ENCODE results near the gene RGS10. TPM values are rescaled to one million over a fixed set of nuclear protein-coding genes. Genes with fewer than 3 reads are reported as not detected.

RGS10 gene
- total and polyA plus RNA-seq, 12 donors = 9.5 to 28.1 (median 15.7) TPM

GRCh38 chr10:119488675-119489074, 53.8 kb downstream of the RGS10 start:
- Histone ChIP-seq H3K4me1 (replicated peaks in 1 of 2) (no peaks in the 10 kb centered on the region), H3K27ac (no peak overlapping the region), H3K36me3 (replicated peaks in 1 of 2) (no peaks in the 10 kb centered on the region), H3K9me3 (replicated peaks in 1 of 3) (no peaks in the 10 kb centered on the region), H3K27me3 (no peaks in the 10 kb centered on the region), H3K4me3 (no peak overlapping the region)
- 72 to 81% (median 76%) methylated on average over 7 of the region's 7 CpGs for WGBS, 4 donors
- intact Hi-C loops (cut with DNase I) = no loop called here
- TF ChIP-seq POLR2A (IDR thresholded peaks at IDR 0.05) (no peak), CTCF (IDR thresholded peaks at IDR 0.05) (no peak)
- no peak for DNase-seq

DNA sequence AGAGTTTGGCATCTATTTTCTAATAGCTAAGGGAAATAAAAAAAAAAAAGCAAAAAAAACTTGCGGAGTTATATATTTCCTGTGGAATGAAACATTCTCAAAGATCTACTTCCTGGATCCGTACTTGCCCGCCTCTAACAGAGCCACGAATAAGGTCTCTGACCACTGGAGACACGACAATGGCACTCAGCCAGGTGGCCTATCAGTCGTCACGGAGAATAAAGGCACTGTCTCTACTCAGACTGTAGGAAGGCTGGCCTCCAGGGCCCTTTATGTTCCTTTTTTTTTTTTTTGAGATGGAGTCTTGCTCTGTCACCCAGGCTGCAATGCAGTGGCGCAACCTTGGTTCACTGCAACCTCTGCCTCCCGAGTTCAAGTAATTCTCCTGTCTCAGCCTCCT, 58.7 kb downstream of the RGS10 start:
- 65 to 77% (median 72%) methylated on average over 9 of the region's 9 CpGs for WGBS, 4 donors
- Histone ChIP-seq H3K27ac (no peak overlapping the region), H3K27me3 (peaks cover 3% of the 10 kb centered on the region), H3K4me3 (no peak overlapping the region), H3K9me3 (replicated peaks in 1 of 3) (no peaks in the 10 kb centered on the region), H3K36me3 (replicated peaks in 1 of 2) (no peaks in the 10 kb centered on the region), H3K4me1 (replicated peaks in 1 of 2) (no peaks in the 10 kb centered on the region)
- no peak for DNase-seq
- TF ChIP-seq CTCF (IDR thresholded peaks at IDR 0.05) (no peak), POLR2A (IDR thresholded peaks at IDR 0.05) (no peak)
- intact Hi-C loops (cut with DNase I) = no loop called here

DNA sequence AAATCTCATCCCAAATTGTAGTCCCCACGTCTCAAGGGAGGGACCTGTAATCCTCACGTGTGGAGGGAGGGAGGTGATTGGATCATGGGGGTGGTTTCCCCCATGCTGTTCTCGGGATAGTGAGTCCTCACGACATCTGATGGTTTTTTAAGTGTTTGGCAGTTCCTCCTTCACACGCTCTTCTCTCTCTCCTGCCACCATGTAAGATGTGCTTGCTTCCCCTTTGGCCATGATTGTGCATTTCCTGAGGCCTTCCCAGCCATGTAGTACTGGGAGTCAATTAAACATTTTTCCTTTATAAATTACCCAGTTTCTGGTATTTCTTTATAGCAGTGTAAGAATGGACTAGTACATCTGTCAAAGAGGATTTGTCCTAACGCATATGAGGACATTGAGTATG, 59.5 kb downstream of the RGS10 start:
- 71 to 88% (median 85%) methylated on average over 6 of the region's 6 CpGs for WGBS, 4 donors
- intact Hi-C loops (cut with DNase I) = no loop called here
- no peak overlapping the region for H3K4me3 ChIP-seq
- no peak overlapping the region for H3K27ac ChIP-seq
- no peaks in the 10 kb centered on the region for H3K4me1 ChIP-seq (replicated peaks in 1 of 2)
- H3K36me3 ChIP-seq (replicated peaks in 1 of 2) = no peaks in the 10 kb centered on the region
- H3K27me3 ChIP-seq = peaks cover 3% of the 10 kb centered on the region
- no peak for DNase-seq
- TF ChIP-seq POLR2A (IDR thresholded peaks at IDR 0.05) (no peak), CTCF (IDR thresholded peaks at IDR 0.05) (no peak)
- H3K9me3 ChIP-seq (replicated peaks in 1 of 3) = no peaks in the 10 kb centered on the region

GRCh38 chr10:119481781-119482426, 60.6 kb downstream of the RGS10 start:
- Histone ChIP-seq H3K9me3 (replicated peaks in 1 of 3) (no peaks in the 10 kb centered on the region), H3K4me1 (replicated peaks in 1 of 2) (no peaks in the 10 kb centered on the region), H3K36me3 (replicated peaks in 1 of 2) (no peaks in the 10 kb centered on the region), H3K27me3 (peaks cover 5% of the 10 kb centered on the region), H3K4me3 (no peak overlapping the region), H3K27ac (no peak overlapping the region)
- DNase-seq = no peak
- no peak for TF ChIP-seq CTCF (IDR thresholded peaks at IDR 0.05)
- no peak for TF ChIP-seq POLR2A (IDR thresholded peaks at IDR 0.05)
- intact Hi-C loops (cut with DNase I) = no loop called here
- 80 to 83% (median 81%) methylated on average over 10 to 12 of the region's 12 CpGs for WGBS, 4 donors
